Glutamatergic neuron (in vitro differentiated cells): Measurements from ENCODE around the gene FNIP2. TPM values are rescaled to one million over a fixed set of nuclear protein-coding genes. Genes with fewer than 3 reads are reported as not detected.

Source experiments
- DNase-seq: peaks from one replicate; pipeline ENCODE4 v3.0.0; 2022
- H3K27ac Mint-ChIP-seq: one replicate; pipeline ENCODE4 v1.8.0; 2020; ENCODE audit warnings: mild to moderate bottlenecking, mixed read lengths, inconsistent platforms; ENCODE audit not compliant: unreplicated experiment
- H3K27me3 Mint-ChIP-seq: one replicate; pipeline ENCODE4 v1.8.0; 2020; ENCODE audit warnings: mild to moderate bottlenecking, moderate library complexity, mixed read lengths, inconsistent platforms; ENCODE audit not compliant: unreplicated experiment
- H3K36me3 Mint-ChIP-seq: one replicate; pipeline ENCODE4 v1.8.0; 2020; ENCODE audit warnings: mild to moderate bottlenecking, mixed read lengths, inconsistent platforms; ENCODE audit not compliant: unreplicated experiment
- H3K4me1 Mint-ChIP-seq: one replicate; pipeline ENCODE4 v1.8.0; 2020; ENCODE audit warnings: mild to moderate bottlenecking, low read depth, mixed read lengths, inconsistent platforms; ENCODE audit not compliant: unreplicated experiment
- H3K4me3 Mint-ChIP-seq: one replicate; pipeline ENCODE4 v1.8.0; 2020; ENCODE audit warnings: mild to moderate bottlenecking, mixed read lengths, inconsistent platforms; ENCODE audit not compliant: unreplicated experiment
- H3K9me3 Mint-ChIP-seq: one replicate; pipeline ENCODE4 v1.8.0; 2020; ENCODE audit warnings: mild to moderate bottlenecking, moderate library complexity, mixed read lengths, inconsistent platforms; ENCODE audit not compliant: unreplicated experiment
- total RNA-seq: library from RNA; stranded (reverse); fragmentation: NEBNext Ultra II Directional; extraction: Animal tissue kit (Norgen Biotek cat#: 25700); gene quantifications from one replicate; pipeline ENCODE4 v1.2.1, GENCODE V29; 2021; ENCODE audit not compliant: unreplicated experiment
- TF ChIP-seq, protein P1 (sequence below): fragments of 200-600 bp; sonication (generic); IDR thresholded peaks from one replicate; pipeline ENCODE4 v1.5.0; 2021; ENCODE audit not compliant: partially characterized antibody, unreplicated experiment

The FNIP2 gene
- total RNA-seq, 1 donor from 2014 or later = 53.2 TPM

DNA sequence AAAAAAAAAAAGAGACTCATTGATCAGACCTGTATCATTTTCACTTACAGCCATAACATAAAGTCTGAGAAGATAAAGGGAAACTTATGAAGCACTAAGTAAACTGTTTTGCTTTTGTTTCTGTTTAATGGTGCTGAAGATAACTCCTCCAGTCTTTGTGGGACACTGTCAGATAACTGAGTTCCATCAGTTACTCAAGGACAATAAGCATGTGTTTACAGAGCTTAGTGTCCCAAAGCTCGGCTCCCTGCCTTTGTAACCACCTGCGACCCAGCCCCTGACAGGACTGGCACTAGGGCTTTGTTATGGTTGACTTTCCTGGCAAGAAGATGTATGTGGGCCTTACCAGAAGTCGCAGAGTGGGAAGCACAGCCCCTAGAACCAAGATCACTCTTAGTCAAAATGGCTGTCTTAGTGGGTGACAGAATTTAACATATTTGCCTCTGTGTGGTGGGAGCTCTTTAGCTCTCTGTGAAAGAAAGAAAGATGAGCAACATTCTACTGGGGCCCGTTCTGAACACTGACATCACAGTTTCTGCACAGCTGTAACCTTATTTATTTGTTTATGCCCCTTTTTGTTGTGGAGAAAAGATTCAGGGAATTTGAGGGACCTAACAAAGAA lies 68.1 kb downstream of the FNIP2 start:
- no peak for DNase-seq
- Mint-ChIP-seq H3K4me1 (no peaks in the 10 kb centered on the region), H3K27ac (no peak overlapping the region), H3K4me3 (no peak overlapping the region), H3K9me3 (no peaks in the 10 kb centered on the region), H3K27me3 (no peaks in the 10 kb centered on the region), H3K36me3 (peaks cover 4% of the 10 kb centered on the region)
- TF ChIP-seq, protein P1, sequence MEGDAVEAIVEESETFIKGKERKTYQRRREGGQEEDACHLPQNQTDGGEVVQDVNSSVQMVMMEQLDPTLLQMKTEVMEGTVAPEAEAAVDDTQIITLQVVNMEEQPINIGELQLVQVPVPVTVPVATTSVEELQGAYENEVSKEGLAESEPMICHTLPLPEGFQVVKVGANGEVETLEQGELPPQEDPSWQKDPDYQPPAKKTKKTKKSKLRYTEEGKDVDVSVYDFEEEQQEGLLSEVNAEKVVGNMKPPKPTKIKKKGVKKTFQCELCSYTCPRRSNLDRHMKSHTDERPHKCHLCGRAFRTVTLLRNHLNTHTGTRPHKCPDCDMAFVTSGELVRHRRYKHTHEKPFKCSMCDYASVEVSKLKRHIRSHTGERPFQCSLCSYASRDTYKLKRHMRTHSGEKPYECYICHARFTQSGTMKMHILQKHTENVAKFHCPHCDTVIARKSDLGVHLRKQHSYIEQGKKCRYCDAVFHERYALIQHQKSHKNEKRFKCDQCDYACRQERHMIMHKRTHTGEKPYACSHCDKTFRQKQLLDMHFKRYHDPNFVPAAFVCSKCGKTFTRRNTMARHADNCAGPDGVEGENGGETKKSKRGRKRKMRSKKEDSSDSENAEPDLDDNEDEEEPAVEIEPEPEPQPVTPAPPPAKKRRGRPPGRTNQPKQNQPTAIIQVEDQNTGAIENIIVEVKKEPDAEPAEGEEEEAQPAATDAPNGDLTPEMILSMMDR = no peak

DNA sequence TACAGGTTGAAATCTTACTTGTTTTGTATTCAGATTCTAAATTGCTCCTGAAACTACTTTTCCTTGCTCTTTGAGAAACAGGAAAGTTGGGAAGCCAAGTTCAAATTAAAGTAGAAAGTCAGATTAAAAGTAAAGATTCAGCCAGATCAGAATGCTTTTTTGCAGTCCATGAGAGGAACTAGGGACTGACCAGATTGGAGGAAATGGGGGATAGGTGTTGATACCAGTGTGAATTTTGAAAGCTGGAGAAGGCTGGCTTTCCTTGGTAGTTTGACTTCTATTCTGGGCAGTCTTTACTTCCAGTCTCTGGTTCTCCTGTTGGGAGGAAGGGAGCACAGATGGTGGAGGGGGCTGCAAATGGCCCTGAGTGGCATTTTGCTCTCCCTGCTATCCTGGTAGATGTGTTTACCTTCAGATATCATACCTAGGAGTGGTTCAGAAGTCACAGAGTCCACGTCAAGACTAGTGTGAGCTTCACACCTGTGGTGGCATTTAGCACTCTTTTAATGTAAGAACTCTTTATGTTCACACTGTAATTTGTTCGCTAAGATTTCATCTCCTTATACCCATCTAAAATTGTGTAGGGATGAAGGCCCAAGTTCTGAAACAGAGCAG lies 68.8 kb downstream of the FNIP2 start:
- Mint-ChIP-seq H3K36me3 (peaks cover 4% of the 10 kb centered on the region), H3K4me3 (no peak overlapping the region), H3K9me3 (no peaks in the 10 kb centered on the region), H3K4me1 (no peaks in the 10 kb centered on the region), H3K27me3 (no peaks in the 10 kb centered on the region), H3K27ac (no peak overlapping the region)
- TF ChIP-seq, protein P1 = no peak
- no peak for DNase-seq

DNA sequence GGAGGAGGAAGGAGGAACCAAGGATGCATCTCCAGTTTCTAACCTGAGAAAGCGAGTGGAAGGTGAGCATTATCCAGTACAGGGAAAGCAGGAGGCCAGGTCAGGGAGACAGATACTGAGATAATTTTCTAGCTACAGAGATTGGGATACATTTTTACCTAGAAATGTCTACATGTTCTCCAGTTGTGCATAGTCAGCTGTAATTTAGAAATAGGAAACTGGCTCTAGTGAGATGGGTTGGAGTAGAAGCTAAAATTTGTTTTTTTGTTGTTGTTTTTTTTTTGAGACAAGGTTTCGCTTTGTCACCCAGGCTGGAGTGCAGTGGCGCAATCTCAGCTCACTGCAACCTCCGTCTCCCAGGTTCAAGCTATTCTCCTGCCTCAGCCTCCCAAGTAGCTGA lies 71.3 kb downstream of the FNIP2 start:
- peaks cover 8% of the 10 kb centered on the region for H3K36me3 Mint-ChIP-seq
- H3K27ac Mint-ChIP-seq = no peak overlapping the region
- TF ChIP-seq, protein P1 = no peak
- peaks cover 3% of the 10 kb centered on the region for H3K27me3 Mint-ChIP-seq
- no peaks in the 10 kb centered on the region for H3K4me1 Mint-ChIP-seq
- no peaks in the 10 kb centered on the region for H3K9me3 Mint-ChIP-seq
- DNase-seq = no peak
- no peak overlapping the region for H3K4me3 Mint-ChIP-seq

DNA sequence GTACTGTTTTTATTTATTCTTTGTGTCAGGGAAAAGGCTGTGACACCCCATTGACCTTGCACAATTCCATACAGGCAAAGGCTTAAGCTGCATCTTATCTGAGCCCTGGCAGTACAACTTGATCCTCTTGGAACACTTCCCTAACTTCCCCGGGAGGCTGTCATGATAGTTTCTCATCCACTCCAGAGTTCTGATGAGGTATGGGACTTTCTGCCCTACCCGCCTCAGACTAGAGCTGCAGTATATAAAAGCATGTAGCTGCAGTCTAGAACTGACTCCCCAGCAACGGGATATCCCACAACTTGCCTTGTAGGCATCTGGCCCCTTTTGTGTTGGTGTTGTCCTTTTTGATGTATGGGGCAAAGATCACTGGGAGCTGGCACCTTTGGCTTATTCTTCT lies 72.7 kb downstream of the FNIP2 start:
- DNase-seq = no peak
- Mint-ChIP-seq H3K9me3 (no peaks in the 10 kb centered on the region), H3K27me3 (peaks cover 3% of the 10 kb centered on the region), H3K27ac (no peak overlapping the region), H3K4me3 (no peak overlapping the region), H3K36me3 (peaks cover 8% of the 10 kb centered on the region), H3K4me1 (no peaks in the 10 kb centered on the region)
- TF ChIP-seq, protein P1 = no peak

DNA sequence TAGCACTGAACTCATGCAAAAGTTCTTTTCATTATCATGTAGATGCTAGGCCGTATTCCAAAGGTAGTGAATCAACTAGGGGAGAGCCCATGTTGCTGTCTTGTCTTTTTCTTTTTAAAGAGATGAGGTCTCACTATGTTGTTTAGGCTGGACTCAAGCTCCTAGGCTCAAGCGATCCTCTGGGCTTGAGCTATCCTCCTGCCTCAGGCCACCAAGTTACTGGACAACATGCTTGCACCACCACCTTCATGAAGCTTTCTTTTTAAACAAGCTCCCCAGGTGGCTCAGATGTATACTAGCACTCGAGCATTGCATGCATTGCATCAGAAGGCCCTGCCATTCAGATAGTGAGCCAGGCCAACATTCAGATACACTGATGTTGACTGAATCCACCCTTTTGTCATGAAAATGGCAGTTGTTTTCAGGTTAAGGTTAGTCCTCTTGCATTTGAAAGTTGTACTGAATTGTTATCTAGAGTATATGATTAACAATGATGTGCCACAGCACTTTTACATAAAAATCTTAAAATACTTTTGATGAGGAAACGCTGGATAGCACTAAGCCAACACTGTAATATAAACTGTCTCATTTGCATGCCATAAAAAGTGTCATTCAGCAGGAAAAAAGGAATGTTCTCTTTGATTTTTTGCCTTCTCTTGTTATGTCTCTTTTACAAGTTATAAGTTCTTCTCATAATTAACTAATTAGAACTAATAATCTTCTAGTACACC lies 76.7 kb downstream of the FNIP2 start:
- TF ChIP-seq, protein P1 = no peak
- no peak overlapping the region for H3K4me3 Mint-ChIP-seq

More for the DNA sequence above, 76.7 kb downstream of the FNIP2 start:
- no peak for DNase-seq
- H3K9me3 Mint-ChIP-seq = peaks cover 5% of the 10 kb centered on the region
- peaks cover 3% of the 10 kb centered on the region for H3K27me3 Mint-ChIP-seq
- H3K27ac Mint-ChIP-seq = no peak overlapping the region
- H3K36me3 Mint-ChIP-seq = peaks cover 8% of the 10 kb centered on the region
- H3K4me1 Mint-ChIP-seq = peaks cover 21% of the 10 kb centered on the region
